Fibroblast of skin of abdomen (primary cell): ENCODE data around the gene HIP1.
A peak's percentile ranks its signal among the peaks of the same experiment; 100 is the strongest.
"Not testable (repeated sequence)": the region's sequence is repeated elsewhere in the genome, so short reads cannot be mapped to it uniquely, and the experiment has no call there.

ENCODE experiments used
- DNase-seq: peaks from one replicate; pipeline ENCODE4 v3.0.0-alpha.2; 2013

Gene HIP1

DNA sequence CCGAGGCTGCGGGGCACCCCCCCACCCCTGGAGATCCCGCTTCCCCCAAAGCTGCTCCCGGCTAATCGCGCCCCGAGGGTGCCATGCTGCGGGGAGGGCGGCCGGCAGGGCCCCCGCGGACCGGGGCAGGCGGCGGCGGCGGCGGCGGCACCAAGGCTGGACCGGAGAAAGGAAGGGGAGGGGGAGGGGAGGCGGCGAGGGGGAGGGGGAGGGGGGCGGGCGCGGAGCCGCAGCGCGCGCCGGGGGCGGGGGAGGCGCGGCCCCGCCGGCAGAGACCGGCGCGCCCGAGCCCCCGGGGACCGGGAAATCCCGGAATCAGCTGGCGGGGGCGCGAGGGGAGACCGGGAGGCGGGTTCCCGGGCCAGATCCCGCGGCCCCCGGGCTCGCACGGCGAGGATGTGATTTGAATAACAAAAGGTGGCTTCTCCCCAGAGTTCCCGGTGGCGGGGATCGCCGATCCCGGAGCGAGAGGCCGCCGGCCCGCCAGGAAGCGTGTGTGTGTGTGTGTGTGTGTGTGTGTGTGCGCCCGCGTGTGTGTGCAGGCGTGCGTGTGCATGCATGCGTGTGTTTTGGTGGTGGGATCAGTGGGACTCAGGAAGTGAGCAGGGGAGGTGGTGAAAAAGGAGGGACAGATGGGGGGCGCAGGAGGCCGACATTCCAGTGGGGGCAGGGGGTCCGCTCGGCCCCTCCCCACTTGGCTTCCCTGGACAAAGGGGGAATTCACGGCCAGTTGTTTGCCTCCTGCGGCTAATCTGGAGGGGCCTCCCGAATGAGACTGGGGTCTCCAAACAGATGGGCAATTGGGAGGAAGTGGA, 99.5 kb downstream of the HIP1 start:
- peak; percentile 59 for DNase-seq

GRCh38 chr7:75638594-75639070, 100.1 kb downstream of the HIP1 start:
- peak; percentile 47 for DNase-seq

DNA sequence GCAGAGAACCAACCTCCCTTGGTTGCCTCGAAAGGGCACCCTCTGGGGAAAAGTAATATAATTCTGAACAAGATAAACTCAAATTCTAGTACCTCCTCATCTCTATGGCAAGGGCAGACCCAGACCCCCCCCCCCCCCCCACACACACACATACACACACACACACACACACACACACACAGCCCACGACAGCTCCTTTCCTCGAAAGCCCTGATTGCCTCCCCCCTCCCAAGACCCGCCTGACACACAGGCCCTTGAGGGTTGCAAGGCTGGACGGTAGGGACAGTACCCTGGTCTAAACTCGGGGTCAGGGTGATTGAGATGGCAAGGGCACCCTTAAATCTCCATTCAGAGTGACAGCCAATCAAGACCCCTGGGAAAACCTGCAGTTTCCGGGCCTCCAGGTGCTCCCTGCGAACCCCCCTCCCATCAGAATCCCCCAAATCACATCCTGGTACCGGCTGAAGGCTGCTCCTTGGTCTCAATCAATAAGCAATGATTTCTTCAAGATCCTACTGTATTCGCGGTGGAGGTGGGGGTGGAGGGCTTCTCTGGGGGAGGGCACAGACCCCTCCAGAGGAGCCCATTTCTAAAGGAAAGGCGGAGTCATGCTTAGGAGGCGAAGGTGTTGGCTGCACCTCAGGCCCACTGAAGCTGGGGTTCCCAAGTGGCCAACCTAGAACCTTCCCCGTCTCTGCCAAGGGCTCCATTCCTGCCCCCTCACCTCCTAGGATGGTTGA, 100.7 kb downstream of the HIP1 start:
- DNase-seq, result no peak

DNA sequence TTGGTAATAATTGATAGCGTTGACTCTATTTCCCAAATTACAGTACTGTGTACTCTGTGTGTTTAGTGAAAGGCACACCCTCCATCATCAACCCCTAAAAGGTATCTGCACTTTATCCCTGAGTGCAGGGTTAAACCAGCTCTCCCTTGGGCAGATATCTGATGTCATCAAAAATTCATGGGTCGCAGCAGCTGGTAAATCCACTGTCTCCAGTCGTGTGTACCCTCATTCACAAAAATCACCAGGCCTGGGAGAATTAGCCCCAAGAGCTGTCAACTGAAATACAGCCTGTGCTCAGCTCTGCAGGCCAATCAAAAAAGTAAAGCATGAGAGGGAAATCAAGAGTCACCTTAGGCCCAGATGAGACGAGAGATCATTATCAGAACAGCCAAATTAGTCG, 103.7 kb downstream of the HIP1 start:
- no peak for DNase-seq

- DNase-seq, result not testable (repeated sequence)
Observed at GRCh38 chr7:75632587-75632986, 106.2 kb downstream of the HIP1 start.

- no peak for DNase-seq
Observed at GRCh38 chr7:75631711-75632110, 107.0 kb downstream of the HIP1 start.

DNA sequence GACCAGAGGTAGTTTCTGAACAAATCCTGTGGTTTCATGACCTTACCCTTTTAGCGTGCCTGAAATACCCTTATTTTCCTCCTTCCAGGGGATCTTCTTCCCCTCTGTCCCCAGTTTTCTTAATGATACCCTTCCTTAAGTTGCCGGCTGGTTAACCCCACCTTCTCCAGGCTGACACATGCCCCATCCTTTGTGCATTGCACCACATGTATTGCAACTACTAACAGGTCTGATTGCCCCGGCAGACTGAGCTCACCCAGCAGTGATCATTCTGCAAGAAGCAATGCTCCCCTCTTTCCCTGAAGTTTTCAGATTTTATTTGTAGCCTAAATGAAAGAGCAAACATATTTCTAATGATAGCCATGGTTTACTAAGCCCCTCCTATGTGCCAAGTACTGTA, 108.2 kb downstream of the HIP1 start:
- DNase-seq, result no peak

DNA sequence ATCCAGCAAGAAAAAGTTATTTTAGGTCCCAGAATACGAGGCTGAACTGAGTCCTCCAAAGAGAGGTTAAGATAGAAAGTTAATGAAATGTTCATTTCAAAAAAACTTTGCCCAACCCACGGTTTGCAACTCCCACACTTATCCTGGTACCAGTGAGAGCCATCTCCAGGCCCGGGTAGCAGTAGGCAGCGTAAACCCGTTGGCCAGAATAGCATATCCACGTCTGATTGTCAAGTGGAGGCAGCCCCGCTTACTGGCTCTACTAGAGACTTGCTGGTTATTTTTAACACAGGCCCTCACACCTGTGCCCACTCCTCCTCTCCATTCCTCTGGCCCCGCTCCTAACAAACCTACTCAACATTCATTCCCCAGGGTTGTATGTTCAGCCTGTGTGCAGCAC, 109.7 kb downstream of the HIP1 start:
- DNase-seq, result no peak

DNA sequence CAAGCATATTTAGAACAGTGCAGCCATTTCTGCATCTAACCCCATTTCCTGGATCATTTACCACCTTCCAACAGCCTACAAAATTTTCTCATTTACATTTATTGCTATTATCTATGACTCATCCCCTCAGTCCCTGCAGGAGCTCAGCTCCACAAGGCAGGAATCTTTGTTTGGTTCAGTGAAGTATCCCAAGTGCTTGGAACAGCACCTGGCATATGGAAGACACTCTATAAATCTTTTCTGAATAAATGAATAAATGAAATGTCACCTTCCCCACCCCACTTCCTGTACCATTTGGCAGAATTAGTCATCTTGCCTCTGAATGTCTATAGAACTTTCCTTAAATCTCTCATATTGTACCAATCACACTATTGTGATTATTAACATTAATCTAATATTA, 110.7 kb downstream of the HIP1 start:
- DNase-seq, result no peak

DNA sequence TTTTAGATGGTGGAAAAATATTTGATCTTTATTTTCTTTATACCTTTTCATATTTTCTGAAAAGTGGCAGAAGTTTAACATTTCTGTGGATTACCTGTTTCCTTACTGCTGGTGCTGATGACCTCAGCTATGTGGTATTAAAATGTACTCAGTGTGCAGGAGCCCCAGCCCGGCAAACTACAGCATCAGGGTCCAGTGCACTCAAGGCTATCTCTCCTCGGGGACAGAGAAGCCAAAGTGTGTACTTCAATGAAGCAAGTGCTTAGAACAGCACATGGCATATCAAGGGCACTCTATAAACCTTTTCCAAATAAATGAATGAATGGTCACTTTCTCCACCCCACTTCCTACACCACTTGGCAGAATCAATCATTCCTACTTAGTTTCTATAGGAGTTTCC, 111.8 kb downstream of the HIP1 start:
- DNase-seq, result no peak

DNA sequence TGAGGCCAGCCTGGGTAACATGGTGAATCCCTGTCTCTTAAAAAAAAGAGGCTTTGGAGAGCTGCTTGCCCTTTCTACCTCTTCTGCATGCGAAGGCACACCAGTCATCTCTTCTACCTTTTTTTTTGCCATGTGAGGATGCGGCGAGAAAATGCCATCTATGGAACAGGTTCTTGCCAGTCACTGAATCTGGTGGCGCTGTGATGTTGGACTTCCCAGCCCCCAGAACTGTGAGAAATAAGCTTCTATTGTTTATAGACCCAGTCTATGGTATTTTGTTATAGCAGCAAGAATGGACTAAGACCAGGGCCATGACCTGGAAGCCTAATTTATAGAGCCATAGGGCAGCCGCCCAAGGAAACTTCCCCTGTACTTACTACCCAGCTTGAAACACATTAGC, 112.9 kb downstream of the HIP1 start:
- DNase-seq, result no peak

DNA sequence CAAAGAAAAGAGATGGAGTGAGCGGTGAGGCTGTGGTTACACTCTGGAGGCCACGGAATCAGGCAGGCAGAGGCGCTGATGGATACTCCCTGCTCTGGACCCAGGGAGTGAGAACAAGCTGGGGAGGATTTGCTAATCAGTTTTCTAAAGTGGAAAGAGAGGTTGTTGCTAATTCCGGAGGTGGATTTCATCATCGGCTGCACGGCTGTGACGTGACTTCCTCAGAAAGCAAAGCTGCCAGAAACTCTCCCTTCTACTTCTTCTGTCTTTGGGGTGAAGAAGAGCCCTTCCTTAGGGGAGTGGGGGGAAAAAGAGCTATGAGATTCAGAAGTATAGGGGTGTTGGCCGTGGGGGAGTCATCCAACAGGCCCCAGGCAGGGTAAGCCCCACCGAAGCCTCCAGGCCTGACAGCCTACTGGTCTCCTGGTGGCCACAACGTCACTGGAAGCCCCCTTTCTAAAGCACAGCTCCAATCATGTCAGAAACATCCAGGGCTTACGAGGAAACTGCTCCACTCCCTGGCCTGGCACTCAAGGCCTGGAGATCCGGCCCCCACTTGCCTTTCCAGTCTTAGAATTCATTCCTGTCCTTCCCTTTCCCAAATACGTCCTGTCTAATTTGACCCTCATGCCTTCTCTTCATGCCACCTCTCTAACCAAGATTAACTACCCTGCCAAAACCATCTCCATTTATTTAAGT, 114.5 kb downstream of the HIP1 start:
- peak; percentile 80 for DNase-seq

DNA sequence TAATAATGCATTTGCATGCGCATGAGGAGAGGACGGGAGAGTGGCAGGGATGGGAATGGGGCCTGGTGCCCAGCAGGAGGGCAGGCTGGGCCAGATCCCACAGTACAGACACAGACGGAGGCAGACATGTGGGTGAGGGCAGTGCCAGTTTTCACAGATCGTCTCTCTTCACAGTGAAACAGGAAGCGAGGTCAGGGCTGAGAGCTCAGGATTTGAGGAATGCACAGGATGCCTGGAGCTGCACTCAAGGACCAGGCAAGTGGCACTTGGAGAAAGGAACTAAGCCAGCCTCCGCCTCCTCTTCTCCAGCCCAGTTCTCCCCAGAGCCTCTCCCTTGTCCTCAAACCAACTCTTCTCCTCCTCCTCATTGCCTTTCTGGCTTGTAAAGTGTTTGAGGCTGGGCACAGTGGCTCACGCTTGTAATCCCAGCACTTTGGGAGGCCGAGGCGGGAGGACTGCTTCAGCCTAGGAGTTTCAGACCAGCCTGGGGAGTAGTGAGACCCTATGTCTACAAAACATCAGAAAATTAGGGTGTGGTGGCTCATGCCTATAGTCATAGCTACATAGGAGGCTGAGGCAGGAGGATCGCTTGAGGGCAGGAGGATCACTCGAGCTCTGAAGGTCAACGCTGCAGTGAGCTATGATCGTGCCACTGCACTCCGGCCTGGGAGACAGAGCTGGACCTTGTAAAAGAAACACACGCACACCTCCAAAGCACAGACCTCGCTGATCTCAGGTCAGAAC, 115.2 kb downstream of the HIP1 start:
- peak; percentile 34 for DNase-seq

- DNase-seq, result no peak
Observed at GRCh38 chr7:75621124-75621523, 117.6 kb downstream of the HIP1 start.

GRCh38 chr7:75619636-75620035, 119.1 kb downstream of the HIP1 start:
- no peak for DNase-seq

GRCh38 chr7:75617634-75618234, 121.0 kb downstream of the HIP1 start:
- DNase-seq, result no peak

- no peak for DNase-seq
Observed at GRCh38 chr7:75616421-75617167, 122.1 kb downstream of the HIP1 start.

DNA sequence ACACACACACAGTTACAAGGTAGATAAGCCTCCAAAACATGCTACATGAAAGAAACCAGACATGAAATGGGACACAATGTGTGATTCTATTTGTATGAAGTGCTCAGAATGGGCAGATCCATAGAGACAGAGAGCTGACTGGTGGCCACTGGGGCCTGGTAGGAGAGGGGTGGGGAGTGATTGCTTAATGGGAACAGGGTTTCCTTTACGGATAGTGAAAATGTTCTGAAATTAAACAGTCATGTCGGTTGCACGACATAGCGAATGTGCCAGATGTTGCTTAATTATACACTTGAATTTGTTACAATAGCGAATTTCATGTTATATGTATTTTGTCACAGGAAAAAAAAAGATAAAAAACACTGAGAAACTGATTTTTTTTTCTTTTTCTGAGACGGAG, 124.3 kb downstream of the HIP1 start:
- DNase-seq, result no peak

- DNase-seq, result no peak
Observed at GRCh38 chr7:75613351-75613750, 125.4 kb downstream of the HIP1 start.

GRCh38 chr7:75611557-75612178, 127.1 kb downstream of the HIP1 start:
- DNase-seq, result no peak

DNA sequence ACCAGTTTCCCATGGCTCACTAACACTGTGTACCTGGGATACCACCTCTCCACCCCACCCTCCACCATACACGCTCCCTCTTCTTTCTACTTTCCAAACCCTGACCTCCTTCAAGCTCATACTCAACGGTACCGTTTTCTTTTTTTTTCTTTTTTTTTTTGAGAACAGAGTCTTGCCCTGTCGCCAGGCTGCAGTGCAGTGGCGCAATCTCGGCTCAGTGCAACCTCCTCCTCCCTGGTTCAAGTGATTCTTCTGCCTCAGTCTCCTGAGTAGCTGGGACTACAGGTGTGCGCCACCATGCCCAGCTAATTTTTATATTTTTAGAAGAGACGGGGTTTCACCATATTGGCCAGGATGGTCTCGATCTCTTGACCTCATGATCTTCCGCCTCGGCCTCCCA, 129.3 kb downstream of the HIP1 start:
- DNase-seq, result not testable (repeated sequence)
